ENCODE results near the gene ATP8A1.

ATP8A1 gene

GRCh38 chr4:42676066-42676951 lies 19.4 kb upstream of the ATP8A1 start:
- H3K27me3 ChIP-seq (ENCODE audit: low read depth, low read length): no peaks in the 10 kb centered on the region
- H3K9ac ChIP-seq (ENCODE audit: low read length): no peak overlapping the region
- peaks cover 4% of the 10 kb centered on the region for H3K36me3 ChIP-seq (replicated peaks; ENCODE audit: low read depth, low read length)
- no peaks in the 10 kb centered on the region for H4K20me1 ChIP-seq (ENCODE audit: insufficient read depth, low read length)
- peaks cover 5% of the 10 kb centered on the region; the same call in 1 of the 2 replicates for H3K9me3 ChIP-seq (ENCODE audit: insufficient read depth, low read length)
- H3K79me2 ChIP-seq (ENCODE audit: low read length): no peaks in the 10 kb centered on the region
- H3K27ac ChIP-seq (ENCODE audit: low read length): no peak overlapping the region
- no peak overlapping the region for H3K4me3 ChIP-seq (ENCODE audit: low read length)
- TF ChIP-seq EZH2phosphoT487 (IDR thresholded peaks at IDR 0.05; ENCODE audit: low read depth) (no peak), CTCF (IDR thresholded peaks at IDR 0.05; ENCODE audit: low read depth, low read length) (no peak)
- peaks cover 10% of the 10 kb centered on the region for H3K4me1 ChIP-seq (ENCODE audit: low read length)
- H3K4me2 ChIP-seq (ENCODE audit: low read length): no peak overlapping the region
- H2AFZ ChIP-seq (ENCODE audit: low read depth, low read length): no peak overlapping the region

- Histone ChIP-seq H3K79me2 (ENCODE audit: low read length) (no peaks in the 10 kb centered on the region), H3K27me3 (ENCODE audit: low read depth, low read length) (no peaks in the 10 kb centered on the region), H3K27ac (ENCODE audit: low read length) (no peak overlapping the region), H2AFZ (ENCODE audit: low read depth, low read length) (no peak overlapping the region), H3K4me3 (ENCODE audit: low read length) (no peak overlapping the region), H3K36me3 (replicated peaks; ENCODE audit: low read depth, low read length) (peaks cover 4% of the 10 kb centered on the region), H4K20me1 (ENCODE audit: insufficient read depth, low read length) (no peaks in the 10 kb centered on the region), H3K4me2 (ENCODE audit: low read length) (no peak overlapping the region), H3K9me3 (ENCODE audit: insufficient read depth, low read length) (peaks cover 5% of the 10 kb centered on the region; the same call in 1 of the 2 replicates), H3K9ac (ENCODE audit: low read length) (no peak overlapping the region), H3K4me1 (ENCODE audit: low read length) (peaks cover 1% of the 10 kb centered on the region)
- TF ChIP-seq CTCF (IDR thresholded peaks at IDR 0.05; ENCODE audit: low read depth, low read length): no peak
- no peak for TF ChIP-seq EZH2phosphoT487 (IDR thresholded peaks at IDR 0.05; ENCODE audit: low read depth)
Observed at GRCh38 chr4:42673082-42673425, 16.1 kb upstream of the ATP8A1 start.

GRCh38 chr4:42672359-42673081 lies 15.6 kb upstream of the ATP8A1 start:
- Histone ChIP-seq H3K4me2 (ENCODE audit: low read length) (no peak overlapping the region), H2AFZ (ENCODE audit: low read depth, low read length) (no peak overlapping the region), H4K20me1 (ENCODE audit: insufficient read depth, low read length) (no peaks in the 10 kb centered on the region), H3K9me3 (ENCODE audit: insufficient read depth, low read length) (no peaks in the 10 kb centered on the region), H3K27me3 (ENCODE audit: low read depth, low read length) (no peaks in the 10 kb centered on the region), H3K9ac (ENCODE audit: low read length) (no peak overlapping the region), H3K79me2 (ENCODE audit: low read length) (no peaks in the 10 kb centered on the region), H3K27ac (ENCODE audit: low read length) (no peak overlapping the region), H3K36me3 (replicated peaks; ENCODE audit: low read depth, low read length) (no peaks in the 10 kb centered on the region), H3K4me1 (ENCODE audit: low read length) (no peaks in the 10 kb centered on the region), H3K4me3 (ENCODE audit: low read length) (no peak overlapping the region)
- no peak for TF ChIP-seq EZH2phosphoT487 (IDR thresholded peaks at IDR 0.05; ENCODE audit: low read depth)
- TF ChIP-seq CTCF (IDR thresholded peaks at IDR 0.05; ENCODE audit: low read depth, low read length): no peak

Data from OCI-LY3 (cell line).